COR-L47 (cell line): ENCODE measurements around the gene MAP3K4.

Source experiments
- DNase-seq: peaks from one replicate; lab custom pipeline; 2025; lab: John Stamatoyannopoulos, UW

The MAP3K4 gene

GRCh38 chr6:161000632-161001031 is 9.1 kb downstream of the MAP3K4 start:
- no peak for DNase-seq

DNA sequence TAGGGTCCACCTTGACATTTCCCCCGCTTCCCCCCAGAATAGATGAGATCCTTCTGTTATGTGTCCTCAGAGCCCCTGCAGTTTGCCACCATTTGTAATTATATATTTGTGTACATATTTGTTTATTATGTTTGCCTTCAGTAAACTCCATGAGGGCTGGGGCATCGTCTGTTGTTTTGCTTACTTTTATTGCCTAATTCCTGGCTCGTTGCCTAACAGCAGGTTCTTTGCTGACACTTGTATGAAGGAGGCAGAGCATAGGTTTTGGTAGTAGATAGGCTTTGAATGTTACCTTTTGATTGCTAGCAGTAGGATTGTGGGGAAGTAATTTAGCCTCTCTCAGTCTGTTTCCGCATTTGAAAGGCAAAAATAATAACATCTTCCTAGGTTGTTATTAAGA is 9.9 kb downstream of the MAP3K4 start:
- no peak for DNase-seq

- no peak for DNase-seq
These were observed 11.8 kb downstream of the MAP3K4 start for GRCh38 chr6:161003336-161003735.

DNA sequence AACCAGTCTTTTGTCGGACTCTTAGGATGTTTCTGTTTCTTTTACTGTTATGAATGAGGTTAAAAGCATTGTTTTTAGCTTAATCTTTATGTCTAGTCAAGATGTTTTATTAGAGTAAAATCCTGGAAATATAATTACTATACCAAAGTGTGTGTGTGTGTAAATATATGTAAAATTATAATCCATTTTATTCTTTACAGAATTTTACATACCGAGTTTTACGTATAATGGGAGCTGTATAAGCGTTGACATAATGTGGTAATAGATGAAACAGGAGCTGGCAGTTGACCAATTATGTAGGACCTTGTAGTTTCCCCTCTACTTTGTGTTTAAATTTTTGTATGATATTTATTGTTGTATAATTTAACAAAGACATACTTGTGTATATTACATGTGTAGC is 16.7 kb downstream of the MAP3K4 start:
- DNase-seq, result no peak

GRCh38 chr6:161009991-161010390 is 18.4 kb downstream of the MAP3K4 start:
- DNase-seq, result no peak

DNA sequence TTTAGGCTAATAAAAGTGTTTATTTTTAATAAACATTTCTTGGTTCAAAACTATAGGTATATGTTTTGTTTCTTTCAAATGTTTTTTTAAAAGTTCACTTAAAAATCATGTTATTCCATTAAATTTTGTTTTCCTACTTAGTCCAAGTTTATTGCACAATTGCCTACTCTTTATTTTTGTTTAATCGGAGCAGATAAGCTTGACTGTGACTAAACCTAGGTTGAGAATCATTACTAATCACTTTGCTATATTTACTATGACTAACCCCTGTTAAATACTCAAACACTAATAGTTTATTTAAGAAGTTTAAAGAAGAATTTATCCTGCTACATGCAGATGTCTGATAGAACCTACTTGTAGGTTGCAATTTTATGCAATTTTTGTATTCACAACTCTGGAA is 18.8 kb downstream of the MAP3K4 start:
- DNase-seq, result no peak

GRCh38 chr6:161011492-161012480 is 20.2 kb downstream of the MAP3K4 start:
- DNase-seq, result no peak

GRCh38 chr6:161013695-161014094 is 22.1 kb downstream of the MAP3K4 start:
- no peak for DNase-seq

GRCh38 chr6:161017766-161018564 is 26.4 kb downstream of the MAP3K4 start:
- DNase-seq, result no peak

DNA sequence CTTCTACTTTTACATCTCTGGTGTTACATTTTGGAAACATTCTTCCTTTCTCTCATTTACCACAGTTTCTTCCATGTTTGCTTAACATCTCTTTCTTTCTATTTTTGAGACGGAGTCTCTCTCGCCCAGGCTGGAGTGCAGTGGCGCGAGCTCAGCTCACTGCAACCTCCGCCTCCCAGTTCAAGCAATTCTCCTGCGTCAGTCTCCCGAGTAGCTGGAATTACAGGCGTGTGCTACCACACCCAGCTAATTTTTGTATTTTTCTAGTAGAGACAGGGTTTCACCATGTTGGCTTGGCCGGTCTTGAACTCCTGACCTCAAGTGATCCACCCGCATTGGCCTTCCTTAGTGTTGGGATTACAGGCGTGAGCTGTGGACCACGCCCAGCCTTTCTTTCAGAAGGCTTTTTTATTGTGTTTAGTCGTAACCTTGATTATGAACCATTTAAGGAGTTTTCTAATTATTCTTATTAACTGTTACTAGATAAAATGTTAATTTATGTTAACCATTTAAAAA is 27.8 kb downstream of the MAP3K4 start:
- no peak for DNase-seq

GRCh38 chr6:161021543-161021942 is 30.0 kb downstream of the MAP3K4 start:
- DNase-seq, result no peak

GRCh38 chr6:161021998-161022743 is 30.6 kb downstream of the MAP3K4 start:
- no peak for DNase-seq

DNA sequence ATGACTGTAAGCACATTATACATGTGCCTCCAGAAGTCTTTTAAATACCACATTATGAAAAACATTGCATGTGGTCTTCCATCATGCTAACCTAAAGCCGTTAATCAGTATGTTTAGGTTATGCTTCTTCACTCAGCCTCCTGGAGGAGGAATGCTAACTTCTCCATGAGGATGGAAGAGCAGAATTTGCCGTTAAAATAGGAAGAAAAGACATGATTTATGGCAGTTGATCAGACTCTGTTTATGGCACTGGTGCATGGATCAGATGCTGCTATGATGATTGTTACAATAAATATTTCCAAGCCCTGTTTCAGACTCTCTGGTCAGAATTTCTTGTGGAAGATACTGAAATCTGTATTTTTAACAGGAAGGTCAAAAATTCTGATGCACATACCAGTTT is 31.7 kb downstream of the MAP3K4 start:
- DNase-seq, result no peak

GRCh38 chr6:161024364-161024920 is 32.9 kb downstream of the MAP3K4 start:
- no peak for DNase-seq

DNA sequence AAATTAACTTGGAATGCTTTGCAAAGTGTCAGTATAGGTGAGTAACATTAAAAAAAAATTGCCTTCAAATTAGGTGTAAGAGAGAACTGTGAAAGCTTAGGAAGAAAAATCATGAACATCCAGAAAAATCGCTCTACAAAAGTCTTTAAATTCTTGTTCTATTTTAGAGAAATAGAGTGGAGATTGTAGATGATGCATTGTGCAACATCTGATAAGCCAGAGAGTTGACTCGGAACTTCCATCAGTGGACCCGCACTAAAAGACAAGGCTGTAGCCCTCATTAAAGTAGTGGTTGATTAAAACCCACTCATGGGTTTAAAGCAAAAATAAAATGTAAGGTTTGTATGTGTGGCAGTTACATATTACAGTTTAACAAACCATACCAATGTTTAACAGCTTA is 35.8 kb downstream of the MAP3K4 start:
- DNase-seq, result no peak

GRCh38 chr6:161029195-161029809 is 37.7 kb downstream of the MAP3K4 start:
- DNase-seq, result no peak

DNA sequence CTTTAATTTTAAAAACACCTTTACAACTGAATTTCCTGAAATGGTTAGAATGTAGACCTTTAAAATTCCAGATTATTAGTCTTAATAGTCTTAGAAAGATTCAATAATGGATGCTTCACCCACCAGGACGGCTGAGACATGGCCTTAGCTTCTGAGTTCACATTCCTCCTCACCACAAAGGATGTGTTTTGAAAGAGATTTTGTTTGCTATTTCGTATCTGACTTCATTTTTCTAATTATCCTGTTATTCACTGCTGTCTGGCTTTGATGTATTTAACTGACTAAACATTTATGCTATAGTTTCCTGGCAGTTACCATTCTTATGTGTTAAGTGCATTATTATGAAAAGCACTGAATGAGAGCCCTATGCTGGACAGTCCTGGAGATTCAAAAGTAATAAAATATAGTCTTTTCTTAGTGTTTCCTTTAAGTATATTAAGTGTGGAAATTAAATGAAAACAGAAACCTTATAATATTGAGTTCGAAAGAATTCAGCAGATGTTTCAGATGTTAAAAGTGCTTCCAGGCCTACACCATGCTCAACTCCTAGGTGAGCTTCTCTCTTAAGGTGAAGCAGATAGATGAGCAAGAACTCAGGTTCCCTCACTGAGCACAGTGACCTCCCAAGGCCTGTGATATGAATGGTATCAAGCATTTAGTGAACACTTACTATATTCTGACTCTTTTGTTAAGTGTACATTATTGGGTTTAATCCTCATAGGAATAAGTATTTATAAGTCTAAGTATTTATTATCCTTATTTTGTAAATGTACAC is 40.3 kb downstream of the MAP3K4 start:
- DNase-seq, result no peak

DNA sequence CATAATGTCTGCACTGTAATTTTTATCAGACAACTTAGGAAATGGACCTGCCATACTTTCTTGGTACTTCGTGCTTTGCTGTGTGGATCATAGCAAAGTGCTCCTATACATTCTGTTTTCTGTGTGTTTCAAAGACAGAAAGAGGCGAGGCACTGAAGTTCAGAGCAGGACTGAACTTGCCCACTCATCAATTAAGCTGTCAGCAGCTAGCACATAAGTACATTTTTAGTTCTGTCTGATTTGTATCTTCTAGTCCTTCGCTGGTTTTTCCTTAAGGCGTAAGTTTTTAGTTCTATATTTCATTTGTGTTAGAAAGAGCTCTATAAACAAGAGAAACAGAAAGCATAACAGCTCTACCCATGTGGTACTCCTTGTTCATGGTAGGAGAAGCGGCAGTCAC is 42.1 kb downstream of the MAP3K4 start:
- no peak for DNase-seq

GRCh38 chr6:161035182-161035980 is 43.8 kb downstream of the MAP3K4 start:
- DNase-seq, result no peak

DNA sequence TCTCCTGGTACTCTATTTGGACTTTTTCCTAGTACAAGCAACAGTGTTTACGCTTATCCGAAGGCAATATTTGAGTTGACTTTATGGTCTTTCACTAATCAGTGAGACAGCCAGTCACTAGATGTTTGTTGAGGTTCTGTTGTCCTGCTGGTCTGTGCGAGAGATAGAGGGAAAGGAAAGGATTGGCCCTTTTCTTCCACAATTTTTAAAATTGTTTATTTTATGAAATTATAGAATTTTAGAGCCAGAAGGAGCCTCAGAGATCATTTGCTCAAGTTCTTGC is 44.4 kb downstream of the MAP3K4 start:
- no peak for DNase-seq
